KG1 (cell line): ENCODE measurements around the gene ZNF646.

Experiments used
- DNase-seq: peaks from one replicate; lab custom pipeline; 2025; lab: John Stamatoyannopoulos, UW

Gene ZNF646

GRCh38 chr16:31130899-31131298, 56.7 kb downstream of the ZNF646 start:
- no peak for DNase-seq

GRCh38 chr16:31131416-31131815, 57.2 kb downstream of the ZNF646 start:
- no peak for DNase-seq

DNA sequence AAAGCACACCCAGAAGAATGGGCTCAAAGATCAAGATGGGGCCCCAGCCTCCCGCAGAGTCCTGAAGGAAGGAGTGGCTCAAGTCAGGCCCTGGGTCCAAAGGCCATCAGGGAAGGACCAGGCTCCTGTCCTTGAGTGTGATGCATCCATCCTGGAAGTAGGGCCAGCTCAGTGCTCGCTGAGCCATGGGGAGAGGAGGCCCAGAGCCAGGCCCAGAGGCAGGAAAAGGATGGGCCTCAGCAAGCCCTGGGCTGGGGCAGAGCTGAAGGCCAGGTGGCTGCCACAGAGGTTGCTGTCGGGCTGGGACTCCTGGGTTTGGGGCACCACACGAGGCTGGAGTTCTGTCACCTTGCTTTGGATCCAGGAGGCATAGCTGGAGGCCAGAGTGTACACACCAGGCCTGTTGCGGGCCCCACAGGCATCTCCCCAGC, 57.6 kb downstream of the ZNF646 start:
- DNase-seq = no peak

GRCh38 chr16:31132303-31132979, 58.2 kb downstream of the ZNF646 start:
- no peak for DNase-seq

DNA sequence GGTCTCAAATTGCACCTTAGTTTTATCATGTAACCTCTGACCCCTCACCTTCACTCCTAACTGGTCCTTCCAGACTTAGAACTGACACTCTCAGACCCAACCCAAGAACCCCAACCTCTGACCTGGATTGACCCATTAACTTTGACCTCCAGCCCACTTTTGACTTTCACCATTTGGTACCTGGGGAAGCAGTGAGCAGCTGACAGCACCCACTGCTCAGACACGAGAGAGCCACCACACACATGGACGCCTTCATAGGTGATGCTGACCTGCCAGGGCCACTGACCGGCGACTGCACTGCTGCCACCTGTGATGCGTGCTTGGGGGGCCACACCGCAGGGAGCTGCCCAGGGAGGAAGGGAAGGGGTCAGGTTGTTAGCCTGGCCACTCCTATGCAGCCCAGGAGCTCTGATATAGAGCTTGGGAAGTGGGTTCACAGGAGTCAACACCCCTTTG, 58.9 kb downstream of the ZNF646 start:
- no peak for DNase-seq
